IMR-90 (cell line): ENCODE results near the gene PLIN4.

Source experiments
- CTCF ChIP-seq: conservative IDR thresholded peaks from 2 replicates; pipeline ENCODE4 v1.5.1; 2012; ENCODE audit warnings: mild to moderate bottlenecking, low read depth, low read length, improper control_type of control experiment
- ELK1 ChIP-seq: fragments of 150-350 bp; IDR thresholded peaks from 2 replicates; pipeline ENCODE4 v1.6.1; 2016; ENCODE audit warnings: low read depth, mild to moderate bottlenecking, low read length, moderate library complexity, borderline replicate concordance
- POLR2A ChIP-seq: IDR thresholded peaks from 2 replicates; pipeline ENCODE4 v1.6.1; 2012; ENCODE audit warnings: mild to moderate bottlenecking, low read depth, low read length
- RCOR1 ChIP-seq: IDR thresholded peaks from 2 replicates; pipeline ENCODE4 v1.6.1; 2012; ENCODE audit warnings: mild to moderate bottlenecking, low read length, improper control_type of control experiment; ENCODE audit not compliant: insufficient replicate concordance

- TF ChIP-seq CTCF, result no peak
- no peak for TF ChIP-seq POLR2A
- TF ChIP-seq RCOR1, result no peak
- no peak for TF ChIP-seq ELK1
Observed at GRCh38 chr19:4506449-4507149, 11.7 kb downstream of the PLIN4 start.
